ENCODE results near the gene DAD1. TPM values are rescaled to one million over a fixed set of nuclear protein-coding genes. Genes with fewer than 3 reads are reported as not detected.
A peak's percentile ranks its signal among the peaks of the same experiment; 100 is the strongest.

The DAD1 gene
- total RNA-seq, 1 donor from 2014 or later = 185 TPM

- Mint-ChIP-seq H3K4me1 (peaks cover 16% of the 10 kb centered on the region), H3K4me3 (peak overlapping the region; percentile 24), H3K9me3 (no peaks in the 10 kb centered on the region), H3K27me3 (ENCODE audit: insufficient read depth, low read depth) (peaks cover 7% of the 10 kb centered on the region), H3K27ac (no peak overlapping the region), H3K36me3 (peaks cover 19% of the 10 kb centered on the region)
- no peak overlapping the region for H3K4me2 ChIP-seq
- no peak for DNase-seq (ENCODE audit: low spot score)
- peaks cover 17% of the 10 kb centered on the region for H3K79me2 ChIP-seq (ENCODE audit: low read depth)
- H3K27ac ChIP-seq = no peak overlapping the region
- no peaks in the 10 kb centered on the region for H3K36me3 ChIP-seq
- no peak overlapping the region for H2AFZ ChIP-seq (replicated peaks)
- peaks cover 5% of the 10 kb centered on the region for H4K20me1 ChIP-seq (ENCODE audit: low read depth)
- H3K4me1 ChIP-seq = peaks cover 14% of the 10 kb centered on the region
- H3K9ac ChIP-seq = no peak overlapping the region
- no peak overlapping the region for H3K4me3 ChIP-seq
- H3K27me3 ChIP-seq = no peaks in the 10 kb centered on the region
- peaks cover 18% of the 10 kb centered on the region for H3F3A ChIP-seq (ENCODE audit: low read depth)
- no peaks in the 10 kb centered on the region for H3K9me3 ChIP-seq (ENCODE audit: low read depth)
- TF ChIP-seq EZH2phosphoT487 (IDR thresholded peaks at IDR 0.05) (no peak), CTCF (IDR thresholded peaks at IDR 0.05) (no peak), EZH2 (IDR thresholded peaks at IDR 0.05) (no peak)
Observed at GRCh38 chr14:22600027-22600426, 11.0 kb upstream of the DAD1 start.

DNA sequence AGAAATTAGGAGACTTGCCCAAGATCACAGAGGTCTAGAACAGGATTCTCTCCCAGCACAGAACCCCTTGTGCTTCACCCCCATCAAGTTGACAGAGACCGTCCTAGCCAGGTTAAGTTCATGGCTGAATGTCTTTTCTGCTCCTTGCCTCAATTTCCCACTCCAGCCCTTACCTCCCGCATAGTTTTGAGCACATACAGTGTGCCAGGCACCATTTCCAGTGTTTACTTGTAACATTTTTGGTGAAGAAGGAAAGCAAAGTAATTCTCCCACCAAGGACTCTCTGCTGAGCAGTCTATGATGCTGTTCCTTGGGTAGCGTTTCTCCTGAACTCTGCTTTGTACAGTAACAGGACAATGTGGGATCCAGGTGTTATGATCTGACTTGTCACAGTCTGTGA lies 10.3 kb upstream of the DAD1 start:
- no peak overlapping the region for H3K27ac Mint-ChIP-seq
- no peaks in the 10 kb centered on the region for H3K9me3 Mint-ChIP-seq
- Histone ChIP-seq H3K9me3 (ENCODE audit: low read depth) (no peaks in the 10 kb centered on the region), H3K4me2 (peak overlapping the region; percentile 87), H3K4me1 (peaks cover 14% of the 10 kb centered on the region), H2AFZ (replicated peaks) (no peak overlapping the region), H4K20me1 (ENCODE audit: low read depth) (peaks cover 5% of the 10 kb centered on the region), H3F3A (ENCODE audit: low read depth) (peaks cover 18% of the 10 kb centered on the region), H3K27ac (no peak overlapping the region), H3K36me3 (no peaks in the 10 kb centered on the region), H3K79me2 (ENCODE audit: low read depth) (peaks cover 17% of the 10 kb centered on the region), H3K9ac (no peak overlapping the region), H3K4me3 (peak overlapping the region; percentile 89), H3K27me3 (no peaks in the 10 kb centered on the region)
- H3K27me3 Mint-ChIP-seq (ENCODE audit: insufficient read depth, low read depth) = peaks cover 7% of the 10 kb centered on the region
- peaks cover 19% of the 10 kb centered on the region for H3K36me3 Mint-ChIP-seq
- H3K4me1 Mint-ChIP-seq = peaks cover 16% of the 10 kb centered on the region
- TF ChIP-seq EZH2 (IDR thresholded peaks at IDR 0.05) = no peak
- no peak for TF ChIP-seq EZH2phosphoT487 (IDR thresholded peaks at IDR 0.05)
- TF ChIP-seq CTCF (IDR thresholded peaks at IDR 0.05) = no peak
- DNase-seq (ENCODE audit: low spot score) = no peak
- H3K4me3 Mint-ChIP-seq = peak overlapping the region; percentile 98

DNA sequence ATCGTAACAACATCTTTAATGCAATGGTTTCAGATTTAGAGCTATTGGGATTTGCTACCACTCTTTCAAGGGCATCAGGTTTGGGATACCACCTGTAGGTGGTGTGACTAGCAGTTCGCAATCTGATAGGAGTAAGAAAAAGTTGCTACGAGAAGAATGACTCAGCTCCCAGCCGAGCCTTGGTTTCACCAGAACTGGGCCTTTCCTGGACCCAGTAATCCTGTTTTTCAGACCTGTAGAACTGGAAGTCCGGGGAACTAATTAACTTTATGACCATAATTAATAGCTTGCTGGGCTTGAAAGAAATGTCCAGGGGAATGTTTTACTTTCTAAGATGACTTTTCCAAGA lies 9.8 kb upstream of the DAD1 start:
- H3K4me1 Mint-ChIP-seq = peaks cover 16% of the 10 kb centered on the region
- H3K27ac ChIP-seq = no peak overlapping the region

More for the DNA sequence above, 9.8 kb upstream of the DAD1 start:
- Histone ChIP-seq H3K4me1 (peaks cover 14% of the 10 kb centered on the region), H3K36me3 (no peaks in the 10 kb centered on the region), H3K9ac (peak overlapping the region; percentile 59), H3K9me3 (ENCODE audit: low read depth) (no peaks in the 10 kb centered on the region), H2AFZ (replicated peaks) (peak overlapping the region; percentile 90), H3K79me2 (ENCODE audit: low read depth) (peaks cover 17% of the 10 kb centered on the region), H3K4me2 (peak overlapping the region; percentile 87), H3F3A (ENCODE audit: low read depth) (peaks cover 18% of the 10 kb centered on the region), H3K4me3 (peak overlapping the region; percentile 89), H4K20me1 (ENCODE audit: low read depth) (peaks cover 5% of the 10 kb centered on the region), H3K27me3 (no peaks in the 10 kb centered on the region)
- Mint-ChIP-seq H3K9me3 (no peaks in the 10 kb centered on the region), H3K4me3 (peak overlapping the region; percentile 98), H3K27ac (no peak overlapping the region), H3K27me3 (ENCODE audit: insufficient read depth, low read depth) (peaks cover 7% of the 10 kb centered on the region), H3K36me3 (peaks cover 18% of the 10 kb centered on the region)
- peak; percentile 22 for DNase-seq (ENCODE audit: low spot score)
- TF ChIP-seq CTCF (IDR thresholded peaks at IDR 0.05) (peak; percentile 34), EZH2 (IDR thresholded peaks at IDR 0.05) (no peak)

Measured in neural progenitor cell (in vitro differentiated cells).